ENCODE results near the gene IGSF1. TPM values are rescaled to one million over a fixed set of nuclear protein-coding genes. Genes with fewer than 3 reads are reported as not detected.

IGSF1 gene
- total RNA-seq, 4 donors from 2014 or later, result 0.63 to 2.0 (median 1.2) TPM

DNA sequence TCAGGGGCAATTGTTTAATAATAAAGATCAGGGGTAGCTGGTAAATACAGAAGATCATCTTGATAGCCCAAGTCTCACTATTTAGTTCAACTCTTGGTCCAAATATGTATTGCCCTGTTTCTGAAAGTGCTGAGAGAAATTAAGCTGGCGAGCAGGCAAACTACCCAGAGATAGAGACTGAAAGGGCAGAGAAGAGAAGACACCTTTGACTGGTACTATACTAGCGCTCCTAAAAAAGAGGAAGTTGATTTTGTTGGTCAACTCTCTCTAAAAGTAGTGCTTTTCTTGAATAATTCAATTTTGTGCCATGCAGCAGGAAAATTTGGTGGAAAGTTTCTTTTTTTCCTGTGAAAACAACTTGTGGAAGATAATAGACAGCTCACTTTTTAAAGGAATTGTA is 64.0 kb downstream of the IGSF1 start:
- DNase-seq (ENCODE audit: low spot score), result no peak
- TF ChIP-seq, protein P1, sequence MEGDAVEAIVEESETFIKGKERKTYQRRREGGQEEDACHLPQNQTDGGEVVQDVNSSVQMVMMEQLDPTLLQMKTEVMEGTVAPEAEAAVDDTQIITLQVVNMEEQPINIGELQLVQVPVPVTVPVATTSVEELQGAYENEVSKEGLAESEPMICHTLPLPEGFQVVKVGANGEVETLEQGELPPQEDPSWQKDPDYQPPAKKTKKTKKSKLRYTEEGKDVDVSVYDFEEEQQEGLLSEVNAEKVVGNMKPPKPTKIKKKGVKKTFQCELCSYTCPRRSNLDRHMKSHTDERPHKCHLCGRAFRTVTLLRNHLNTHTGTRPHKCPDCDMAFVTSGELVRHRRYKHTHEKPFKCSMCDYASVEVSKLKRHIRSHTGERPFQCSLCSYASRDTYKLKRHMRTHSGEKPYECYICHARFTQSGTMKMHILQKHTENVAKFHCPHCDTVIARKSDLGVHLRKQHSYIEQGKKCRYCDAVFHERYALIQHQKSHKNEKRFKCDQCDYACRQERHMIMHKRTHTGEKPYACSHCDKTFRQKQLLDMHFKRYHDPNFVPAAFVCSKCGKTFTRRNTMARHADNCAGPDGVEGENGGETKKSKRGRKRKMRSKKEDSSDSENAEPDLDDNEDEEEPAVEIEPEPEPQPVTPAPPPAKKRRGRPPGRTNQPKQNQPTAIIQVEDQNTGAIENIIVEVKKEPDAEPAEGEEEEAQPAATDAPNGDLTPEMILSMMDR (IDR thresholded peaks at IDR 0.05), result no peak

More for the DNA sequence above, 64.0 kb downstream of the IGSF1 start:
- ATAC-seq (ENCODE audit: low FRiP score), result no peak

Other genes starting within 250 kb of the IGSF1 start
- not detected for gene ARHGAP36, start 231.0 kb downstream of the IGSF1 start, total RNA-seq